HepG2 (cell line): ENCODE data around the gene MST1. TPM values are rescaled to one million over a fixed set of nuclear protein-coding genes. Genes with fewer than 3 reads are reported as not detected.
A peak's percentile ranks its signal among the peaks of the same experiment; 100 is the strongest.

Source experiments
- ARHGAP35 ChIP-seq: sonication (generic); formaldehyde crosslinking; IDR thresholded peaks from 2 replicates; pipeline ENCODE4 v1.9.0; 2022; ENCODE audit warnings: mild to moderate bottlenecking, inconsistent platforms, moderate library complexity, missing genetic modification reagents, borderline replicate concordance
- CEBPG ChIP-seq: IDR thresholded peaks from 2 replicates; pipeline ENCODE4 v1.6.1; 2016
- CENPT ChIP-seq: sonication (generic); formaldehyde crosslinking; IDR thresholded peaks from 2 replicates; pipeline ENCODE4 v1.8.0; 2022; ENCODE audit warnings: low read depth, mild to moderate bottlenecking, moderate library complexity, missing genetic modification reagents
- DMAP1 ChIP-seq: IDR thresholded peaks from 2 replicates; pipeline ENCODE4 v1.6.1; 2016
- ERF ChIP-seq: IDR thresholded peaks from 2 replicates; pipeline ENCODE4 v1.6.1; 2018; ENCODE audit warnings: missing biosample characterization, missing genetic modification reagents
- FOSL1 ChIP-seq: sonication (generic); formaldehyde crosslinking; IDR thresholded peaks from 2 replicates; pipeline ENCODE4 v1.9.0; 2021; ENCODE audit warnings: missing genetic modification reagents, borderline replicate concordance
- FOXA3 ChIP-seq: IDR thresholded peaks from 2 replicates; pipeline ENCODE4 v1.6.1; 2016; ENCODE audit warnings: missing genetic modification reagents, missing compliant biosample characterization
- GATAD2A ChIP-seq: IDR thresholded peaks from 2 replicates; pipeline ENCODE4 v1.6.1; 2016
- HDAC6 ChIP-seq: fragments of 200-600 bp; sonication (generic); IDR thresholded peaks from 2 replicates; pipeline ENCODE4 v1.7.0; 2017; ENCODE audit warnings: mild to moderate bottlenecking, antibody characterized with exemption, low read length, low read depth
- IRX3 ChIP-seq: sonication (generic); formaldehyde crosslinking; IDR thresholded peaks from 2 replicates; pipeline ENCODE4 v1.8.1; 2023; ENCODE audit warnings: mild to moderate bottlenecking, low read depth, missing genetic modification reagents, borderline replicate concordance
- KDM2A ChIP-seq: sonication (generic); formaldehyde crosslinking; IDR thresholded peaks from 2 replicates; pipeline ENCODE4 v1.4.0; 2020; ENCODE audit warnings: low read depth, missing genetic modification reagents, borderline replicate concordance
- MATR3 ChIP-seq: sonication (generic); formaldehyde crosslinking; IDR thresholded peaks from 2 replicates; pipeline ENCODE4 v1.4.0; 2020; ENCODE audit warnings: missing genetic modification reagents
- MIER2 ChIP-seq: IDR thresholded peaks from 2 replicates; pipeline ENCODE4 v1.6.1; 2016; ENCODE audit warnings: missing biosample characterization, missing genetic modification reagents
- NFRKB ChIP-seq: fragments of 450-650 bp; IDR thresholded peaks from 2 replicates; pipeline ENCODE4 v1.6.1; 2017
- NFYC ChIP-seq: IDR thresholded peaks from 2 replicates; pipeline ENCODE4 v1.6.1; 2016; ENCODE audit warnings: missing genetic modification reagents, missing compliant biosample characterization
- NR1H2 ChIP-seq: sonication (generic); formaldehyde crosslinking; IDR thresholded peaks from 2 replicates; pipeline ENCODE4 v1.8.1; 2022; ENCODE audit warnings: low read depth, missing genetic modification reagents, borderline replicate concordance
- RFXANK ChIP-seq: IDR thresholded peaks from 2 replicates; pipeline ENCODE4 v1.6.1; 2016
- SP2 ChIP-seq: sonication (generic); formaldehyde crosslinking; IDR thresholded peaks from 2 replicates; pipeline ENCODE4 v1.5.1; 2020; ENCODE audit warnings: mild to moderate bottlenecking, missing genetic modification reagents
- THAP11 ChIP-seq: IDR thresholded peaks from 2 replicates; pipeline ENCODE4 v1.6.1; 2016; ENCODE audit warnings: missing biosample characterization, missing genetic modification reagents
- ZMAT3 ChIP-seq: sonication (generic); formaldehyde crosslinking; conservative IDR thresholded peaks from 2 replicates; pipeline ENCODE4 v1.7.0; 2021; ENCODE audit warnings: missing genetic modification reagents
- ZNF136 ChIP-seq: sonication (generic); formaldehyde crosslinking; IDR thresholded peaks from 2 replicates; pipeline ENCODE4 v1.8.1; 2022; ENCODE audit warnings: low read depth, mild to moderate bottlenecking, moderate library complexity, missing genetic modification reagents
- ZNF460 ChIP-seq: sonication (generic); formaldehyde crosslinking; IDR thresholded peaks from 2 replicates; pipeline ENCODE4 v1.5.1; 2020; ENCODE audit warnings: missing genetic modification reagents, mild to moderate bottlenecking, borderline replicate concordance
- ZNF773 ChIP-seq: sonication (generic); formaldehyde crosslinking; IDR thresholded peaks from 2 replicates; pipeline ENCODE4 v1.4.0; 2020; ENCODE audit warnings: missing genetic modification reagents, borderline replicate concordance
- ZZZ3 ChIP-seq: sonication (generic); formaldehyde crosslinking; IDR thresholded peaks from 2 replicates; pipeline ENCODE4 v1.4.0; 2020; ENCODE audit warnings: missing genetic modification reagents, mild to moderate bottlenecking, borderline replicate concordance
- polyA plus RNA-seq, 8 experiments: library from polyadenylated mRNA; depleted of rRNA in 3 of 8; stranded (reverse) in 7 of 8; unstranded in 1 of 8; fragments of >200 nt; fragmentation: Illumina TruSeq in 4 of 8; extraction: Trizol in 4 of 8; gene quantifications; 2 replicates each; pipeline versions ENCODE4 v1.2.1 to v1.2.3, GENCODE V29; 2011 to 2016; ENCODE audit warnings: low read depth in 4 of 8, missing spikeins in 1 of 8, mixed read lengths in 1 of 8; ENCODE audit not compliant: insufficient read depth in 1 of 8
- total RNA-seq, 5 experiments: library from RNA; depleted of rRNA; stranded (reverse); fragments of >200 nt; fragmentation: Illumina TruSeq; extraction: Trizol; gene quantifications; 2 replicates each; pipeline ENCODE4 v1.2.3, GENCODE V29; 2016; ENCODE audit warnings: low read depth in 1 of 5
- TF ChIP-seq, protein P1 (sequence below): sonication (generic); formaldehyde crosslinking; IDR thresholded peaks from 2 replicates; pipeline ENCODE4 v1.5.0; 2020; ENCODE audit warnings: missing genetic modification reagents
- TF ChIP-seq, protein P2 (sequence below): sonication (generic); formaldehyde crosslinking; IDR thresholded peaks from 2 replicates; pipeline ENCODE4 v1.4.0; 2020; ENCODE audit warnings: mild to moderate bottlenecking, missing genetic modification reagents, borderline replicate concordance
- TF ChIP-seq, protein P3 (sequence below): sonication (generic); formaldehyde crosslinking; IDR thresholded peaks from 2 replicates; pipeline ENCODE4 v1.8.0; 2022; ENCODE audit warnings: low read depth, missing genetic modification reagents

The MST1 gene
- total and polyA plus RNA-seq, 2 of the 13 experiments (the other 11 are each of a cell fraction or from before 2014, with no cell fraction given), result 189 to 452 TPM

DNA sequence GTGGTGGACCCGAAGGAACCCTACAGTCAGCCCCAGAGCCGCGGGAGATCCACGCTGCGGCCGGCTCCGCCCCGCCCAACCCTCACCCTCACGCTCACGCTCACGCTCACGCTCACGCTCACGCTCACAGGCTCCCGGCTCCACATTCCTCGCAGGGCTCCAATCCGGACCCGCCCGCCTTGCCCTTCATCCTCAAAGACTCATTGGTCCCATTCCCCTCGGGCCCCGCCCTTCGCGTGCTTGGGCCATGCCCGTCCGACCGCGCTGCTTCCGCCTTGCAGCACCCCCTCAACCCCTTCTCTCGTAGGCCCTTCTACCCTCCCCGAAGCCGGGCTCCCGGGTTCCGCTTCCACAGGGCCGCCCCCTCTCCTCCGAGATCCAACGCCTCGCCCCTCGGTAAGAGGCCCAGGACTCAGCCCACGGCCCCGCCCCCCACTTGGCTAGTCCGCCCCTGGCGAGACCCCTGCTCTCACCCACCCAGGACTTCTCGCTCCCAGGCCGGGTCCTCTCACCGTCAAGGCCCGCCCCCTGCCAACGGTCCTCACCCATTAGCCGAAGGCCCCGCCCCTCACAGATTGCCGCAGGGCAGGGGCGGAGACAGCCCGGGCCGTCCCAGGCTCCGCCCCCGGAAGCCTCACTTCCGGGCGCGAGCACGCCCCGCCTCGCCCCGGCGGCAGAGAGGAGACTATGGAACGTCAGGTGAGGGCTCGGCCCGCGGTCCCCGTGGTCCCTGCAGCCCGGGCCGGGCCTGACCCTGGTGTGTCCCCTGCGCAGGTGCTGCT, 15.4 kb downstream of the MST1 start, which contains the start of gene APEH (continued):
- TF ChIP-seq, protein P1, sequence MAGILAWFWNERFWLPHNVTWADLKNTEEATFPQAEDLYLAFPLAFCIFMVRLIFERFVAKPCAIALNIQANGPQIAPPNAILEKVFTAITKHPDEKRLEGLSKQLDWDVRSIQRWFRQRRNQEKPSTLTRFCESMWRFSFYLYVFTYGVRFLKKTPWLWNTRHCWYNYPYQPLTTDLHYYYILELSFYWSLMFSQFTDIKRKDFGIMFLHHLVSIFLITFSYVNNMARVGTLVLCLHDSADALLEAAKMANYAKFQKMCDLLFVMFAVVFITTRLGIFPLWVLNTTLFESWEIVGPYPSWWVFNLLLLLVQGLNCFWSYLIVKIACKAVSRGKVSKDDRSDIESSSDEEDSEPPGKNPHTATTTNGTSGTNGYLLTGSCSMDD (CRISPR knock-in tag), result no peak
- TF ChIP-seq ARHGAP35 (CRISPR knock-in tag) (peak; percentile 67; the same call in 1 of the 2 replicates), ERF (CRISPR knock-in tag) (no peak), ZNF773 (CRISPR knock-in tag) (peak; percentile 82), ZZZ3 (CRISPR knock-in tag) (peak; percentile 33; the same call in 1 of the 2 replicates), ZMAT3 (peak; percentile 94), MATR3 (CRISPR knock-in tag) (no peak), CEBPG (CRISPR knock-in tag) (no peak), NFRKB (no peak), SP2 (peak; percentile 83), MIER2 (CRISPR knock-in tag) (no peak), FOXA3 (CRISPR knock-in tag) (0 out of 2 replicates have a peak, but pooled peaks have one; percentile 10), NR1H2 (CRISPR knock-in tag) (no peak), RFXANK (CRISPR knock-in tag) (0 out of 2 replicates have a peak, but pooled peaks have one; percentile 60), HDAC6 (no peak), NFYC (CRISPR knock-in tag) (peak; percentile 75), CENPT (no peak), ZNF136 (CRISPR knock-in tag) (peak; percentile 95; the same call in 1 of the 2 replicates), KDM2A (0 out of 2 replicates have a peak, but pooled peaks have one; percentile 12), DMAP1 (CRISPR knock-in tag) (peak; percentile 77), IRX3 (0 out of 2 replicates have a peak, but pooled peaks have one; percentile 22), ZNF460 (CRISPR knock-in tag) (no peak), GATAD2A (peak; percentile 77), FOSL1 (CRISPR knock-in tag) (no peak), THAP11 (CRISPR knock-in tag) (peak; percentile 76; the same call in 1 of the 2 replicates)
- TF ChIP-seq, protein P2, sequence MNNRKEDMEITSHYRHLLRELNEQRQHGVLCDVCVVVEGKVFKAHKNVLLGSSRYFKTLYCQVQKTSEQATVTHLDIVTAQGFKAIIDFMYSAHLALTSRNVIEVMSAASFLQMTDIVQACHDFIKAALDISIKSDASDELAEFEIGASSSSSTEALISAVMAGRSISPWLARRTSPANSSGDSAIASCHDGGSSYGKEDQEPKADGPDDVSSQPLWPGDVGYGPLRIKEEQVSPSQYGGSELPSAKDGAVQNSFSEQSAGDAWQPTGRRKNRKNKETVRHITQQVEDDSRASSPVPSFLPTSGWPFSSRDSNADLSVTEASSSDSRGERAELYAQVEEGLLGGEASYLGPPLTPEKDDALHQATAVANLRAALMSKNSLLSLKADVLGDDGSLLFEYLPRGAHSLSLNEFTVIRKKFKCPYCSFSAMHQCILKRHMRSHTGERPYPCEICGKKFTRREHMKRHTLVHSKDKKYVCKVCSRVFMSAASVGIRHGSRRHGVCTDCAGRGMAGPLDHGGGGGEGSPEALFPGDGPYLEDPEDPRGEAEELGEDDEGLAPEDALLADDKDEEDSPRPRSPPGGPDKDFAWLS, result 0 out of 2 replicates have a peak, but pooled peaks have one; percentile 23
- TF ChIP-seq, protein P3, sequence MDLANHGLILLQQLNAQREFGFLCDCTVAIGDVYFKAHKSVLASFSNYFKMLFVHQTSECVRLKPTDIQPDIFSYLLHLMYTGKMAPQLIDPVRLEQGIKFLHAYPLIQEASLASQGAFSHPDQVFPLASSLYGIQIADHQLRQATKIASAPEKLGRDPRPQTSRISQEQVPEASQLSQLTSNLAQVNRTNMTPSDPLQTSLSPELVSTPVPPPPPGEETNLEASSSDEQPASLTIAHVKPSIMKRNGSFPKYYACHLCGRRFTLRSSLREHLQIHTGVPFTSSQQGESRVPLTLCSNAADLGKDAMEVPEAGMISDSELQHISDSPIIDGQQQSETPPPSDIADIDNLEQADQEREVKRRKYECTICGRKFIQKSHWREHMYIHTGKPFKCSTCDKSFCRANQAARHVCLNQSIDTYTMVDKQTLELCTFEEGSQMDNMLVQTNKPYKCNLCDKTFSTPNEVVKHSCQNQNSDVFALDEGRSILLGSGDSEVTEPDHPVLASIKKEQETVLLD (CRISPR knock-in tag), result peak; percentile 90; the same call in 1 of the 2 replicates
